Measurements from ENCODE around the gene TMEM223. TPM values are rescaled to one million over a fixed set of nuclear protein-coding genes. Genes with fewer than 3 reads are reported as not detected.

The TMEM223 gene
- total and polyA plus RNA-seq, 9 of the 15 experiments (the other 6 are each of a cell fraction or from before 2014, with no cell fraction given) = 5.9 to 34.5 (median 19.6) TPM

Small RNA genes lying within 50 kb of the gene (microRNA-seq; reads per million reads assigned to microRNA genes)
- 0.36 reads per million for gene MIR6514 (ENCODE audit: borderline microRNAs expressed)
- gene MIR6748 (ENCODE audit: borderline microRNAs expressed) = not detected

Small RNA genes lying within 50 kb of the gene (small RNA-seq; reads per million reads assigned to genes)
- gene MIR6514 = 0.18 reads per million
- gene RNU6-118P = not detected

Other genes starting within 250 kb of the TMEM223 start
Only the 7 nearest of the 31 such genes appear.
- gene ZBTB3, start 37.8 kb downstream of the TMEM223 start, total RNA-seq (2014; rRNA removed) = 4.1 and 8.0 TPM in 2 replicates
- 6.5 and 7.2 TPM in 2 replicates for gene ZBTB3, start 37.8 kb downstream of the TMEM223 start, total RNA-seq (2014; rRNA removed; fragmentation: Illumina TruSeq; extraction: Trizol)
- 7.1 and 7.3 TPM in 2 replicates for gene ZBTB3, start 37.8 kb downstream of the TMEM223 start, total RNA-seq (2015; rRNA removed; fragmentation: Illumina TruSeq; extraction: Trizol)
- gene ZBTB3, start 37.8 kb downstream of the TMEM223 start, total RNA-seq (2021) = 8.9 and 10.0 TPM in 2 replicates
- gene ZBTB3, start 37.8 kb downstream of the TMEM223 start, polyA plus RNA-seq (2011; rRNA removed) = 8.0 and 8.5 TPM in 2 replicates
- gene ZBTB3, start 37.8 kb downstream of the TMEM223 start, polyA plus RNA-seq (2014; fragmentation: Illumina TruSeq; extraction: Trizol) = 2.5 and 2.7 TPM in 2 replicates
- gene ZBTB3, start 37.8 kb downstream of the TMEM223 start, polyA plus RNA-seq (2014; fragmentation: Nextera tagmentation; extraction: Ambion mirVana) = 1 to 10 TPM; 1.9 to 3.0 TPM
- gene ZBTB3, start 37.8 kb downstream of the TMEM223 start, polyA plus RNA-seq (2014; rRNA removed) = 4.6 and 4.9 TPM in 2 replicates
- 151 and 169 TPM in 2 replicates for gene POLR2G, start 30.4 kb downstream of the TMEM223 start, total RNA-seq (2014; rRNA removed)
- 197 and 202 TPM in 2 replicates for gene POLR2G, start 30.4 kb downstream of the TMEM223 start, total RNA-seq (2014; rRNA removed; fragmentation: Illumina TruSeq; extraction: Trizol)
- gene POLR2G, start 30.4 kb downstream of the TMEM223 start, total RNA-seq (2015; rRNA removed; fragmentation: Illumina TruSeq; extraction: Trizol) = 163 and 164 TPM in 2 replicates
- 149 and 150 TPM in 2 replicates for gene POLR2G, start 30.4 kb downstream of the TMEM223 start, total RNA-seq (2021)
- 273 and 305 TPM in 2 replicates for gene POLR2G, start 30.4 kb downstream of the TMEM223 start, polyA plus RNA-seq (2011; rRNA removed)
- gene POLR2G, start 30.4 kb downstream of the TMEM223 start, polyA plus RNA-seq (2014; fragmentation: Illumina TruSeq; extraction: Trizol) = 221 and 236 TPM in 2 replicates
- 100 to 1,000 TPM; 509 to 616 TPM for gene POLR2G, start 30.4 kb downstream of the TMEM223 start, polyA plus RNA-seq (2014; fragmentation: Nextera tagmentation; extraction: Ambion mirVana)
- 219 and 232 TPM in 2 replicates for gene POLR2G, start 30.4 kb downstream of the TMEM223 start, polyA plus RNA-seq (2014; rRNA removed)
- gene TAF6L, start 20.6 kb downstream of the TMEM223 start, total RNA-seq (2014; rRNA removed) = 29.0 and 31.4 TPM in 2 replicates
- gene TAF6L, start 20.6 kb downstream of the TMEM223 start, total RNA-seq (2014; rRNA removed; fragmentation: Illumina TruSeq; extraction: Trizol) = 8.1 and 12.6 TPM in 2 replicates
- 20.8 and 24.1 TPM in 2 replicates for gene TAF6L, start 20.6 kb downstream of the TMEM223 start, total RNA-seq (2015; rRNA removed; fragmentation: Illumina TruSeq; extraction: Trizol)
- 27.2 and 28.5 TPM in 2 replicates for gene TAF6L, start 20.6 kb downstream of the TMEM223 start, total RNA-seq (2021)
- gene TAF6L, start 20.6 kb downstream of the TMEM223 start, polyA plus RNA-seq (2011; rRNA removed) = 21.6 and 28.5 TPM in 2 replicates
- gene TAF6L, start 20.6 kb downstream of the TMEM223 start, polyA plus RNA-seq (2014; fragmentation: Illumina TruSeq; extraction: Trizol) = 15.4 and 23.0 TPM in 2 replicates
- gene TAF6L, start 20.6 kb downstream of the TMEM223 start, polyA plus RNA-seq (2014; fragmentation: Nextera tagmentation; extraction: Ambion mirVana) = under 1 TPM; 0.04 to 0.25 TPM
- 45.5 and 48.0 TPM in 2 replicates for gene TAF6L, start 20.6 kb downstream of the TMEM223 start, polyA plus RNA-seq (2014; rRNA removed)
- gene TMEM179B, start 4.6 kb downstream of the TMEM223 start, total RNA-seq (2014; rRNA removed) = 30.7 and 60.1 TPM in 2 replicates
- 28.0 and 32.0 TPM in 2 replicates for gene TMEM179B, start 4.6 kb downstream of the TMEM223 start, total RNA-seq (2014; rRNA removed; fragmentation: Illumina TruSeq; extraction: Trizol)
- 35.3 and 37.6 TPM in 2 replicates for gene TMEM179B, start 4.6 kb downstream of the TMEM223 start, total RNA-seq (2015; rRNA removed; fragmentation: Illumina TruSeq; extraction: Trizol)
- 37.0 and 38.1 TPM in 2 replicates for gene TMEM179B, start 4.6 kb downstream of the TMEM223 start, total RNA-seq (2021)
- 27.7 and 35.1 TPM in 2 replicates for gene TMEM179B, start 4.6 kb downstream of the TMEM223 start, polyA plus RNA-seq (2011; rRNA removed)
- 52.6 and 53.6 TPM in 2 replicates for gene TMEM179B, start 4.6 kb downstream of the TMEM223 start, polyA plus RNA-seq (2014; fragmentation: Illumina TruSeq; extraction: Trizol)
- gene TMEM179B, start 4.6 kb downstream of the TMEM223 start, polyA plus RNA-seq (2014; fragmentation: Nextera tagmentation; extraction: Ambion mirVana) = 100 to 1,000 TPM in 1 of 2 experiments, 10 to 100 TPM in 1; 88.6 to 105 TPM
- 32.2 and 34.5 TPM in 2 replicates for gene TMEM179B, start 4.6 kb downstream of the TMEM223 start, polyA plus RNA-seq (2014; rRNA removed)
- 24.4 and 36.9 TPM in 2 replicates for gene NXF1, start 13.4 kb upstream of the TMEM223 start, total RNA-seq (2014; rRNA removed)
- 24.0 and 28.5 TPM in 2 replicates for gene NXF1, start 13.4 kb upstream of the TMEM223 start, total RNA-seq (2014; rRNA removed; fragmentation: Illumina TruSeq; extraction: Trizol)
- 35.3 and 35.8 TPM in 2 replicates for gene NXF1, start 13.4 kb upstream of the TMEM223 start, total RNA-seq (2015; rRNA removed; fragmentation: Illumina TruSeq; extraction: Trizol)
- 60.2 and 64.7 TPM in 2 replicates for gene NXF1, start 13.4 kb upstream of the TMEM223 start, total RNA-seq (2021)
- gene NXF1, start 13.4 kb upstream of the TMEM223 start, polyA plus RNA-seq (2011; rRNA removed) = 18.1 and 26.3 TPM in 2 replicates
- gene NXF1, start 13.4 kb upstream of the TMEM223 start, polyA plus RNA-seq (2014; fragmentation: Illumina TruSeq; extraction: Trizol) = 86.9 and 98.3 TPM in 2 replicates
- gene NXF1, start 13.4 kb upstream of the TMEM223 start, polyA plus RNA-seq (2014; fragmentation: Nextera tagmentation; extraction: Ambion mirVana) = 10 to 100 TPM; 26.8 to 68.8 TPM
- 34.4 and 41.1 TPM in 2 replicates for gene NXF1, start 13.4 kb upstream of the TMEM223 start, polyA plus RNA-seq (2014; rRNA removed)
- 24.3 and 28.3 TPM in 2 replicates for gene STX5, start 40.0 kb upstream of the TMEM223 start, total RNA-seq (2014; rRNA removed)
- 17.2 and 17.4 TPM in 2 replicates for gene STX5, start 40.0 kb upstream of the TMEM223 start, total RNA-seq (2014; rRNA removed; fragmentation: Illumina TruSeq; extraction: Trizol)
- gene STX5, start 40.0 kb upstream of the TMEM223 start, total RNA-seq (2015; rRNA removed; fragmentation: Illumina TruSeq; extraction: Trizol) = 19.4 TPM in 2 replicates
- 24.8 and 26.9 TPM in 2 replicates for gene STX5, start 40.0 kb upstream of the TMEM223 start, total RNA-seq (2021)
- gene STX5, start 40.0 kb upstream of the TMEM223 start, polyA plus RNA-seq (2011; rRNA removed) = 28.6 and 34.5 TPM in 2 replicates
- gene STX5, start 40.0 kb upstream of the TMEM223 start, polyA plus RNA-seq (2014; fragmentation: Illumina TruSeq; extraction: Trizol) = 27.8 TPM in 2 replicates
- 1 to 10 TPM; 2.8 to 3.6 TPM for gene STX5, start 40.0 kb upstream of the TMEM223 start, polyA plus RNA-seq (2014; fragmentation: Nextera tagmentation; extraction: Ambion mirVana)
- 23.7 and 27.7 TPM in 2 replicates for gene STX5, start 40.0 kb upstream of the TMEM223 start, polyA plus RNA-seq (2014; rRNA removed)
- not detected in 2 replicates for gene TEX54, start 40.8 kb upstream of the TMEM223 start, total RNA-seq (2014; rRNA removed)
- not detected in 2 replicates for gene TEX54, start 40.8 kb upstream of the TMEM223 start, total RNA-seq (2014; rRNA removed; fragmentation: Illumina TruSeq; extraction: Trizol)
- not detected in 2 replicates for gene TEX54, start 40.8 kb upstream of the TMEM223 start, total RNA-seq (2015; rRNA removed; fragmentation: Illumina TruSeq; extraction: Trizol)
- not detected in 2 replicates for gene TEX54, start 40.8 kb upstream of the TMEM223 start, total RNA-seq (2021)
- not detected in 2 replicates for gene TEX54, start 40.8 kb upstream of the TMEM223 start, polyA plus RNA-seq (2011; rRNA removed)
- not detected in 2 replicates for gene TEX54, start 40.8 kb upstream of the TMEM223 start, polyA plus RNA-seq (2014; fragmentation: Illumina TruSeq; extraction: Trizol)
- not detected for gene TEX54, start 40.8 kb upstream of the TMEM223 start, polyA plus RNA-seq (2014; fragmentation: Nextera tagmentation; extraction: Ambion mirVana)
- not detected in 2 replicates for gene TEX54, start 40.8 kb upstream of the TMEM223 start, polyA plus RNA-seq (2014; rRNA removed)

All from K562 (cell line).